HL-60 (cell line): ENCODE data around the gene CPN2.

Source experiments
- CTCF ChIP-seq: IDR thresholded peaks from one replicate; pipeline ENCODE4 v1.5.1; 2011; ENCODE audit warnings: low read length, control low read depth, inconsistent platforms; ENCODE audit not compliant: insufficient read depth
- POLR2AphosphoS5 ChIP-seq: IDR thresholded peaks from 2 replicates; pipeline ENCODE4 v1.6.1; 2012; ENCODE audit warnings: low read depth

GRCh38 chr3:194348354-194348753, 2.8 kb downstream of the CPN2 start:
- TF ChIP-seq POLR2AphosphoS5 (no peak), CTCF (no peak)
